ENCODE results near the gene G6PC1. TPM values are rescaled to one million over a fixed set of nuclear protein-coding genes. Genes with fewer than 3 reads are reported as not detected.
"Not testable (repeated sequence)": the region's sequence is repeated elsewhere in the genome, so short reads cannot be mapped to it uniquely, and the experiment has no call there.

The G6PC1 gene
- total RNA-seq, 4 donors from 2014 or later = not detected

DNA sequence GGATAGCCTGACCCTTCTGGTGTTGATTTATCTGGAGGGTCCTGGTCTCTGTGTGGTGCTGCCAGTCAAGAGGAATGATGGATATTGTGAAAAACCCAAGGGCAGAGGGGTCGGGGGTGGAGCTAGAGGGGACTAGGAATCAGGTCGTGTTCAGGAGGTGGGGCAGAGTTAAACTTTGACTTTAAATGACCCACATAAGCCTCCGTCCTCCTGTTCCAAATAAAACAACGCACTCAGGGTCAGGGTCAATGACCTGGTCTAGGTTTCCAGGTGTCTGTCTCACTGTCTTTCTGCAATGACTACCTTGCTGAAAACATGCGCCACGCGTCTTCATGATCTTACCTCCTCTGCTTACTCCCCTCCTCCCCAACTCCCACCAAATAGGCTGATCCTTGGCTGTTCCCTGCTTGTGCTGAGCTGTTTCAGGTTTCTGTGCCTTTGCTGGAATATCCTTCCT, 34.9 kb upstream of the G6PC1 start:
- Histone ChIP-seq H3K36me3 (no peaks in the 10 kb centered on the region), H3K4me1 (peaks cover 23 to 37% of the 10 kb centered on the region in 2 donors), H3K4me3 (replicated peaks in 1 of 3) (no peak overlapping the region), H3K27ac (peak overlapping the region in 2 of 3 donors; percentile 73 to 75), H3K9me3 (no peaks in the 10 kb centered on the region), H3K27me3 (no peaks in the 10 kb centered on the region)
- no peak for TF ChIP-seq POLR2A (IDR thresholded peaks at IDR 0.05)
- TF ChIP-seq CTCF (IDR thresholded peaks at IDR 0.05) = no peak
- WGBS, 2 donors = 79 to 86% methylated on average over 7 of the region's 7 CpGs
- intact Hi-C loops (cut with DNase I) = no loop called here
- no peak for DNase-seq

GRCh38 chr17:42866216-42866615, 34.4 kb upstream of the G6PC1 start:
- H3K9me3 ChIP-seq = no peaks in the 10 kb centered on the region
- H3K27me3 ChIP-seq = no peaks in the 10 kb centered on the region
- H3K4me1 ChIP-seq = peaks cover 23 to 37% of the 10 kb centered on the region in 2 donors
- peak overlapping the region in 1 of 3 donors; percentile 73 for H3K27ac ChIP-seq
- intact Hi-C loops (cut with DNase I) = no loop called here
- TF ChIP-seq POLR2A (IDR thresholded peaks at IDR 0.05) = no peak
- TF ChIP-seq CTCF (IDR thresholded peaks at IDR 0.05) = no peak
- no peak overlapping the region for H3K4me3 ChIP-seq (replicated peaks in 1 of 3)
- H3K36me3 ChIP-seq = no peaks in the 10 kb centered on the region
- 84 to 88% methylated on average over 3 to 4 of the region's 4 CpGs for WGBS, 2 donors
- DNase-seq = no peak

- 53 to 73% methylated on average over 8 to 11 of the region's 12 CpGs for WGBS, 2 donors
- no peak for TF ChIP-seq POLR2A (IDR thresholded peaks at IDR 0.05)
- TF ChIP-seq CTCF (IDR thresholded peaks at IDR 0.05) = no peak
- Histone ChIP-seq H3K4me3 (replicated peaks in 1 of 3) (no peak overlapping the region), H3K9me3 (no peaks in the 10 kb centered on the region), H3K36me3 (no peaks in the 10 kb centered on the region), H3K27me3 (no peaks in the 10 kb centered on the region), H3K27ac (no peak overlapping the region), H3K4me1 (peaks cover 23 to 37% of the 10 kb centered on the region in 2 donors)
- intact Hi-C loops (cut with DNase I) = no loop called here
- DNase-seq = no peak
Measured at GRCh38 chr17:42866631-42867575, 33.7 kb upstream of the G6PC1 start.

DNA sequence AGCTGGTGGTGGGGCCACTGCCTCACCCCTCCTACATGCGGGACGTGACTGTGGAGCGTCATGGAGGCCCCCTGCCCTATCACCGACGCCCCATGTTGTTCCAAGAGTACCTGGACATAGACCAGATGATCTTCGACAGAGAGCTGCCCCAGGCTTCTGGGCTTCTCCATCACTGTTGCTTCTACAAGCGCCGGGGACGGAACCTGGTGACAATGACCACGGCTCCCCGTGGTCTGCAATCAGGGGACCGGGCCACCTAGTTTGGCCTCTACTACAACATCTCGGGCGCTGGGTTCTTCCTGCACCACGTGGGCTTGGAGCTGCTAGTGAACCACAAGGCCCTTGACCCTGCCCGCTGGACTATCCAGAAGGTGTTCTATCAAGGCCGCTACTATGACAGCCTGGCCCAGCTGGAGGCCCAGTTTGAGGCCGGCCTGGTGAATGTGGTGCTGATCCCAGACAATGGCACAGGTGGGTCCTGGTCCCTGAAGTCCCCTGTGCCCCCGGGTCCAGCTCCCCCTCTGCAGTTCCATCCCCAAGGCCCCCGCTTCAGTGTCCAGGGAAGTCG, 32.8 kb upstream of the G6PC1 start:
- WGBS, 2 donors = 94% methylated on average over 11 of the region's 21 CpGs; no CpG with 5 or more reads in 1 of the 2 donors
- peaks cover 23 to 37% of the 10 kb centered on the region in 2 donors for H3K4me1 ChIP-seq
- H3K4me3 ChIP-seq (replicated peaks in 1 of 3); DNase-seq; H3K27ac ChIP-seq; H3K27me3 ChIP-seq; intact Hi-C loops (cut with DNase I); H3K9me3 ChIP-seq; H3K36me3 ChIP-seq: not testable (repeated sequence)

DNA sequence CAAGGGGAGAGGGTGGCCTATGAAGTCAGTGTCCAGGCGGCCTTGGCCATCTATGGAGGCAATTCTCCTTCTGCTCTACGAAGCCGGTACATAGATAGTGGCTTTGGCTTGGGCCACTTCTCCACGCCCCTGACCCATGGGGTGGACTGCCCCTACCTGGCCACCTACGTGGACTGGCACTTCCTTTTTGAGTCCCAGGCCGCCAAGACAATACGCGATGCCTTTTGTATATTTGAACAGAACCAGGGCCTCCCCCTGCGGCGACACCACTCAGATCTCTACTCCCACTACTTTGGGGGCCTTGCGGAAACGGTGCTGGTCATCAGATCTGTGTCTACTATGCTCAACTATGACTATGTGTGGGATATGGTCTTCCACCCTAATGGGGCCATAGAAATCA, 32.3 kb upstream of the G6PC1 start:
- Histone ChIP-seq H3K27me3 (no peaks in the 10 kb centered on the region), H3K4me3 (replicated peaks in 1 of 3) (no peak overlapping the region), H3K36me3 (no peaks in the 10 kb centered on the region), H3K4me1 (peaks cover 23 to 37% of the 10 kb centered on the region in 2 donors), H3K9me3 (no peaks in the 10 kb centered on the region), H3K27ac (no peak overlapping the region)
- intact Hi-C loops (cut with DNase I) = no loop called here
- no peak for DNase-seq
- 94 to 97% methylated on average over 10 to 12 of the region's 12 CpGs for WGBS, 2 donors
- TF ChIP-seq POLR2A (IDR thresholded peaks at IDR 0.05) = no peak
- TF ChIP-seq CTCF (IDR thresholded peaks at IDR 0.05) = no peak

Data from thyroid gland (tissue), 4 donors.